ENCODE measurements around the gene BORA. TPM values are rescaled to one million over a fixed set of nuclear protein-coding genes. Genes with fewer than 3 reads are reported as not detected.
A peak's percentile ranks its signal among the peaks of the same experiment; 100 is the strongest.

The BORA gene
- total RNA-seq (10 to 100 TPM in 1 of 2 donors, 1 to 10 TPM in 1; 1.8 to 11.3 TPM), polyA plus RNA-seq (1 to 10 TPM in 1 of 2 donors, under 1 TPM in 1; 0.71 to 1.0 TPM)

DNA sequence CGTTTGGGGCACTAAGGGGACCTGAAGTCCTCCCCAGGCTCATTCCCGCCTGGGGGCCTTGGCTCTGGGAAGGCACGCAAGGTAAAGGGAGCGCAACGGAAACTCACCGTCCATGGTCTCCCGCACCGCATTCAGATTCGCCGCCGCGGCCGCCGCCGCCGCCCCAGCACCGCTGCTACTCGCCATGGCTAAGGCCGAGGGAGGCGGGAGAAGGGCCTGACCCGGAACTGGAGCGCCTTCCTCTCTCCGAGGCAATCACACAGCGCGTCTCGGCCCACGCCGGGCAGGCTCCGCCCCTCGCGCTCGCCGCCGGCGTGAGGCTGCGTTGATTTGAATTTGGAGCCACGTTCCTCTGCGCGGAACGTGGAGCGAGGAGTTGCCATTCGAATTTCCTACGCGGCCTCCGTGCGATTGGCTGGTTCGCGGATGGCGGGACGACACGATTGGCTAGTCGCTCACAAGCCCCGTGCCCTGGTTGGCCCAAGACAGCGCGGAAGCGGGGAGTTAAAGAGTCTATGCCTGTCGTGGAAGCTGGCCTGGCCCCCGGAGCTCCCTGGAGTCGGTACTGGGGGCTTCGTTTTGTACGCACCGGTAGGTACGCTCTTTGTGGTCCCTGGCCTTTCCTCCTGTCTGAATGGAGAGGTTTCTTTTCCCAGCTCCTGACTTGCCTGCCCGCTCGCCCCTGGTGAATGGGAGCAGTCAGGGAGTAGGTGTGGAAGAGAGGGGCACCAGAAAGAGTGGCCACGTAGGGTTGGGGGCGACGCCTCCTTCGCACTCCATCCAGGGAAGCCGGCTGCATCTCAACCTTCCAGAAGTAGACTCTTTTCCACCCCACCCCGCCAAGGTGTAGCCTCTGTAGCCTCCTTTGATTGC, at the start of gene BORA, which contains the start of gene MZT1:
Gene BORA (plus strand): TSS at position 507 of the 873 bp plus-strand sequence. CDS start 1,018 bp downstream, outside the sequence.
Gene MZT1 (minus strand): TSS at position 213 of the 873 bp plus-strand sequence. CDS start 27 bp downstream, at position 186.
- TF ChIP-seq FOXA1 (IDR thresholded peaks at IDR 0.05) (peak; percentile 31), HNF4G (IDR thresholded peaks at IDR 0.05) (no peak), FOXA2 (IDR thresholded peaks at IDR 0.05) (peak; percentile 17), RAD21 (IDR thresholded peaks at IDR 0.05) (peak in 1 of 2 donors; percentile 16), EGR1 (IDR thresholded peaks at IDR 0.05; ENCODE audit: low read depth in 2 of 2) (peak in 1 of 2 donors; percentile 65), RXRA (IDR thresholded peaks at IDR 0.05) (peak in 1 of 2 donors; percentile 29), SP1 (IDR thresholded peaks at IDR 0.05) (peak; percentile 87), JUND (IDR thresholded peaks at IDR 0.05) (no peak), GABPA (IDR thresholded peaks at IDR 0.05 in 1 of 2, conservative IDR thresholded peaks at IDR 0.05 in 1 of 2) (peak in 1 of 2 donors; percentile 91), HNF4A (conservative IDR thresholded peaks at IDR 0.05) (no peak), NR2F2 (IDR thresholded peaks at IDR 0.05) (peak; percentile 28), YY1 (IDR thresholded peaks at IDR 0.05) (peak; percentile 90), TAF1 (conservative IDR thresholded peaks at IDR 0.05) (peak; percentile 76)
- TF ChIP-seq, protein P1, sequence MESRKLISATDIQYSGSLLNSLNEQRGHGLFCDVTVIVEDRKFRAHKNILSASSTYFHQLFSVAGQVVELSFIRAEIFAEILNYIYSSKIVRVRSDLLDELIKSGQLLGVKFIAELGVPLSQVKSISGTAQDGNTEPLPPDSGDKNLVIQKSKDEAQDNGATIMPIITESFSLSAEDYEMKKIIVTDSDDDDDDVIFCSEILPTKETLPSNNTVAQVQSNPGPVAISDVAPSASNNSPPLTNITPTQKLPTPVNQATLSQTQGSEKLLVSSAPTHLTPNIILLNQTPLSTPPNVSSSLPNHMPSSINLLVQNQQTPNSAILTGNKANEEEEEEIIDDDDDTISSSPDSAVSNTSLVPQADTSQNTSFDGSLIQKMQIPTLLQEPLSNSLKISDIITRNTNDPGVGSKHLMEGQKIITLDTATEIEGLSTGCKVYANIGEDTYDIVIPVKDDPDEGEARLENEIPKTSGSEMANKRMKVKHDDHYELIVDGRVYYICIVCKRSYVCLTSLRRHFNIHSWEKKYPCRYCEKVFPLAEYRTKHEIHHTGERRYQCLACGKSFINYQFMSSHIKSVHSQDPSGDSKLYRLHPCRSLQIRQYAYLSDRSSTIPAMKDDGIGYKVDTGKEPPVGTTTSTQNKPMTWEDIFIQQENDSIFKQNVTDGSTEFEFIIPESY (IDR thresholded peaks at IDR 0.05), result peak; percentile 86
- TF ChIP-seq, protein P2, sequence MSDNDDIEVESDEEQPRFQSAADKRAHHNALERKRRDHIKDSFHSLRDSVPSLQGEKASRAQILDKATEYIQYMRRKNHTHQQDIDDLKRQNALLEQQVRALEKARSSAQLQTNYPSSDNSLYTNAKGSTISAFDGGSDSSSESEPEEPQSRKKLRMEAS (IDR thresholded peaks at IDR 0.05), result peak; percentile 99
- TF ChIP-seq, protein P3, sequence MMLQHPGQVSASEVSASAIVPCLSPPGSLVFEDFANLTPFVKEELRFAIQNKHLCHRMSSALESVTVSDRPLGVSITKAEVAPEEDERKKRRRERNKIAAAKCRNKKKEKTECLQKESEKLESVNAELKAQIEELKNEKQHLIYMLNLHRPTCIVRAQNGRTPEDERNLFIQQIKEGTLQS (IDR thresholded peaks at IDR 0.05), result no peak
- TF ChIP-seq, protein P4, sequence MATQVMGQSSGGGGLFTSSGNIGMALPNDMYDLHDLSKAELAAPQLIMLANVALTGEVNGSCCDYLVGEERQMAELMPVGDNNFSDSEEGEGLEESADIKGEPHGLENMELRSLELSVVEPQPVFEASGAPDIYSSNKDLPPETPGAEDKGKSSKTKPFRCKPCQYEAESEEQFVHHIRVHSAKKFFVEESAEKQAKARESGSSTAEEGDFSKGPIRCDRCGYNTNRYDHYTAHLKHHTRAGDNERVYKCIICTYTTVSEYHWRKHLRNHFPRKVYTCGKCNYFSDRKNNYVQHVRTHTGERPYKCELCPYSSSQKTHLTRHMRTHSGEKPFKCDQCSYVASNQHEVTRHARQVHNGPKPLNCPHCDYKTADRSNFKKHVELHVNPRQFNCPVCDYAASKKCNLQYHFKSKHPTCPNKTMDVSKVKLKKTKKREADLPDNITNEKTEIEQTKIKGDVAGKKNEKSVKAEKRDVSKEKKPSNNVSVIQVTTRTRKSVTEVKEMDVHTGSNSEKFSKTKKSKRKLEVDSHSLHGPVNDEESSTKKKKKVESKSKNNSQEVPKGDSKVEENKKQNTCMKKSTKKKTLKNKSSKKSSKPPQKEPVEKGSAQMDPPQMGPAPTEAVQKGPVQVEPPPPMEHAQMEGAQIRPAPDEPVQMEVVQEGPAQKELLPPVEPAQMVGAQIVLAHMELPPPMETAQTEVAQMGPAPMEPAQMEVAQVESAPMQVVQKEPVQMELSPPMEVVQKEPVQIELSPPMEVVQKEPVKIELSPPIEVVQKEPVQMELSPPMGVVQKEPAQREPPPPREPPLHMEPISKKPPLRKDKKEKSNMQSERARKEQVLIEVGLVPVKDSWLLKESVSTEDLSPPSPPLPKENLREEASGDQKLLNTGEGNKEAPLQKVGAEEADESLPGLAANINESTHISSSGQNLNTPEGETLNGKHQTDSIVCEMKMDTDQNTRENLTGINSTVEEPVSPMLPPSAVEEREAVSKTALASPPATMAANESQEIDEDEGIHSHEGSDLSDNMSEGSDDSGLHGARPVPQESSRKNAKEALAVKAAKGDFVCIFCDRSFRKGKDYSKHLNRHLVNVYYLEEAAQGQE (IDR thresholded peaks at IDR 0.05), result peak; percentile 48
- TF ChIP-seq, protein P5, sequence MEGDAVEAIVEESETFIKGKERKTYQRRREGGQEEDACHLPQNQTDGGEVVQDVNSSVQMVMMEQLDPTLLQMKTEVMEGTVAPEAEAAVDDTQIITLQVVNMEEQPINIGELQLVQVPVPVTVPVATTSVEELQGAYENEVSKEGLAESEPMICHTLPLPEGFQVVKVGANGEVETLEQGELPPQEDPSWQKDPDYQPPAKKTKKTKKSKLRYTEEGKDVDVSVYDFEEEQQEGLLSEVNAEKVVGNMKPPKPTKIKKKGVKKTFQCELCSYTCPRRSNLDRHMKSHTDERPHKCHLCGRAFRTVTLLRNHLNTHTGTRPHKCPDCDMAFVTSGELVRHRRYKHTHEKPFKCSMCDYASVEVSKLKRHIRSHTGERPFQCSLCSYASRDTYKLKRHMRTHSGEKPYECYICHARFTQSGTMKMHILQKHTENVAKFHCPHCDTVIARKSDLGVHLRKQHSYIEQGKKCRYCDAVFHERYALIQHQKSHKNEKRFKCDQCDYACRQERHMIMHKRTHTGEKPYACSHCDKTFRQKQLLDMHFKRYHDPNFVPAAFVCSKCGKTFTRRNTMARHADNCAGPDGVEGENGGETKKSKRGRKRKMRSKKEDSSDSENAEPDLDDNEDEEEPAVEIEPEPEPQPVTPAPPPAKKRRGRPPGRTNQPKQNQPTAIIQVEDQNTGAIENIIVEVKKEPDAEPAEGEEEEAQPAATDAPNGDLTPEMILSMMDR (IDR thresholded peaks at IDR 0.05; ENCODE audit: low read depth, low read length, missing input control), result no peak
- H3K4me3 ChIP-seq (ENCODE audit: low read depth in 1 of 3, low read length in 3 of 3), result peak within 1 kb of the TSS; percentile 77 to 96 (median 84)
- no peaks in the 10 kb centered on the region for H3K9me3 ChIP-seq (ENCODE audit: control insufficient read depth in 4 of 4, low read length in 3 of 4)
- peak within 1 kb of the TSS in 1 of 2 donors; percentile 17 for H3K27ac ChIP-seq (ENCODE audit: low read depth in 1 of 2, low read length in 2 of 2)
- no peaks in the 10 kb centered on the region for H3K27me3 ChIP-seq (ENCODE audit: control insufficient read depth in 4 of 4, insufficient read depth in 4 of 4, low read length in 3 of 4)
- peak; percentile 94 for DNase-seq (ENCODE audit: low spot score)
- H3K36me3 ChIP-seq (ENCODE audit: control insufficient read depth in 4 of 4, insufficient read depth in 3 of 4, low read depth in 1 of 4, low read length in 3 of 4), result no peaks in the 10 kb centered on the region
- H3K9ac ChIP-seq (ENCODE audit: low read depth in 1 of 2, low read length in 2 of 2), result peak within 1 kb of the TSS; percentile 60 to 72
- WGBS, result under 1% methylated on average over 71 of the region's 71 CpGs
- peaks cover 0 to 17% (median 13%) of the 10 kb centered on the region in 4 donors for H3K4me1 ChIP-seq (ENCODE audit: control insufficient read depth in 4 of 4, insufficient read depth in 4 of 4, low read length in 3 of 4)
